Mesothelial cell of epicardium (in vitro differentiated cells): ENCODE data around the gene HEMK1. TPM values are rescaled to one million over a fixed set of nuclear protein-coding genes. Genes with fewer than 3 reads are reported as not detected.
A peak's percentile ranks its signal among the peaks of the same experiment; 100 is the strongest.

Experiments used
- DNase-seq, 2 experiments: peaks; one replicate each; pipeline ENCODE4 v3.0.0; 2021; ENCODE audit warnings: low spot score in 2 of 2; ENCODE audit not compliant: unreplicated experiment in 2 of 2
- H3K27ac Mint-ChIP-seq: 2 replicates; pipeline ENCODE4 v1.8.0; 2021; ENCODE audit warnings: mixed read lengths
- H3K27me3 Mint-ChIP-seq: 2 replicates; pipeline ENCODE4 v1.8.0; 2021; ENCODE audit warnings: low read depth, mixed read lengths
- H3K36me3 Mint-ChIP-seq: 2 replicates; pipeline ENCODE4 v1.8.0; 2021; ENCODE audit warnings: mixed read lengths
- H3K4me1 Mint-ChIP-seq: 2 replicates; pipeline ENCODE4 v1.8.0; 2021; ENCODE audit warnings: mixed read lengths
- H3K4me3 Mint-ChIP-seq: 2 replicates; pipeline ENCODE4 v1.8.0; 2021; ENCODE audit warnings: mild to moderate bottlenecking, moderate library complexity, mixed read lengths
- H3K9me3 Mint-ChIP-seq: 2 replicates; pipeline ENCODE4 v1.8.0; 2021; ENCODE audit warnings: mixed read lengths
- CTCF ChIP-seq: fragments of 200-600 bp; sonication (generic); IDR thresholded peaks from one replicate; pipeline ENCODE4 v1.5.0; 2021; ENCODE audit warnings: antibody characterized with exemption; ENCODE audit not compliant: unreplicated experiment
- total RNA-seq: library from RNA; stranded (reverse); gene quantifications from 3 replicates; pipeline ENCODE4 v1.2.1, GENCODE V29; 2021

Gene HEMK1
- total RNA-seq, 1 donor from 2014 or later = 32.8 TPM

DNA sequence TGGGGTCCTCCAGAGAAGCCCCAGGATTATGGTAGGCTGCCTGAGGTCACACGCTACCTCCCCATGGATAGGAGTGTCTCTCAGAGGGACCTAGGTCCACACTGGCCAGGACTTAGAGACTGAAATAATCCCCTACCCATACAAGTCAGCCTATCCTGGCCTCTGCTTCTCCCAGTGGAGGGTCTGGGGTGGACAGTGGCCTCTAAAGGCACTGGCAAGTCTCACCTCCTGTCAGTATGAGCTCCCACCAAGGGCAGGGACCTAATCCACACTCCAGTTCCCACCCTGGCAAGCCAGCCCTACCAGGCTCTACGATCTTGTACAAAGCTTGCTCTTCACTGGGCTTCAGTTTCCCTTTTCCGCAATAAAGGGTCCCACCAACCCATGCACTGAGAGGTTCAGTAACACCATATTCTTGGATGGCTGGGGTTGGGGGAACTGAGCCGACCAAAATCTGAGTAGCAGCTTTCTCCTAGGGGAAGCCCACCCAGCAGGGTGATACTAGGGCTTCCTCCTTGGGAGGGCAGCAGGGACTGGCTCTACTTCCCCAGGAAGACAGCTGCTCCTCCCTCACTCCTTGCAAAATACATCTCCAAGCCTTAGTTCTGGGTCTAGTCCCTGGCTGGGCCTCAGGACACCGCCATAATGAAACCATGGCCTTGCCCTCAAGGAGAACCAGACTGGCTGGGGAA lies 39.9 kb downstream of the HEMK1 start:
- no peak for DNase-seq
- Mint-ChIP-seq H3K36me3 (peaks cover 2% of the 10 kb centered on the region), H3K9me3 (no peaks in the 10 kb centered on the region), H3K27ac (peak overlapping the region; percentile 61), H3K4me1 (peaks cover 46% of the 10 kb centered on the region), H3K27me3 (peaks cover 5% of the 10 kb centered on the region), H3K4me3 (peak overlapping the region; percentile 44)
- TF ChIP-seq CTCF = no peak

- no peak for DNase-seq
- no peak for TF ChIP-seq CTCF
- Mint-ChIP-seq H3K4me3 (peak overlapping the region; percentile 44), H3K27ac (peak overlapping the region; percentile 61), H3K36me3 (peaks cover 2% of the 10 kb centered on the region), H3K27me3 (peaks cover 5% of the 10 kb centered on the region), H3K9me3 (no peaks in the 10 kb centered on the region), H3K4me1 (peaks cover 46% of the 10 kb centered on the region)
Measured at GRCh38 chr3:50609763-50610085, 40.4 kb downstream of the HEMK1 start.

DNA sequence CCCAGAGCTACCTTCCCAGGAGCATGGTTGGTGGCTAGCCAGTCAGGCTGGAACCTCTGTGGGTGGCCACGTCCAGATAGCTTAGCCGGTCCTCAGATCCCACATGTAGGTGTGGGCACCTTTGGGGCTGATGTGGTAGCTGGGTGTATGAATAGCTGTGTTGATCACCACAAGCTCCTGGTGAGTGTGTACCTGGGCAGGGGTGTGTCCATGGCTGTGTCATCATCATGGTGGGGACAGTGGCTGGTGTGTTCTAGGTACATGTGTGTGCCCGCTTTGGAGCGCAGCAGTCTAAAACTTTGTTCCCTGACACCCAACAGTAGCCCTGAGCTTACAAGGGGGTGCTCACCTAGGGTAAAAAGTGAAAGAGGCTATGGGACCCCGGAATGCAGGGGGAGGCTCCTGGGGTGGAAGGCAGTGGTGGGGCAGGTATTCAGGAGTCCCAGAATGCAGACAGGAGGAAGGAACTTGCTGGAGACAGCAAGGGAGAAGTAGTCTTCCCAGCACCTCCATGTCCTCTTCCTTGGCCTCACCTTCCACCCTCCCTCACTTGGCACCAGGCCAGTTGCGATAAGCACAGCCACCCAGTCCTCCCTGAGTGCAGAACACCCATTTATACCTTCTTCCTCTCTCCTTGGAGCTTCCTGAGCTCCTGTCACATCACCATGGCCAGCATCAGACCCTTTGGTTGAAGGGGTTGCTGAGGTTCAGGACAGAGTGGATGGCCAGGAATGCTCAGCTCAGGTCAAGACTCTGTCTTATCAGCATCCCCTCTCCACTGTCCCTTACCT lies 41.1 kb downstream of the HEMK1 start:
- H3K27ac Mint-ChIP-seq = peak overlapping the region; percentile 89
- peaks cover 5% of the 10 kb centered on the region for H3K27me3 Mint-ChIP-seq
- peak; percentile 43 to 55 for DNase-seq
- H3K4me1 Mint-ChIP-seq = peaks cover 46% of the 10 kb centered on the region
- no peaks in the 10 kb centered on the region for H3K9me3 Mint-ChIP-seq
- TF ChIP-seq CTCF = no peak
- H3K4me3 Mint-ChIP-seq = peak overlapping the region; percentile 79
- H3K36me3 Mint-ChIP-seq = peaks cover under 1% of the 10 kb centered on the region

DNA sequence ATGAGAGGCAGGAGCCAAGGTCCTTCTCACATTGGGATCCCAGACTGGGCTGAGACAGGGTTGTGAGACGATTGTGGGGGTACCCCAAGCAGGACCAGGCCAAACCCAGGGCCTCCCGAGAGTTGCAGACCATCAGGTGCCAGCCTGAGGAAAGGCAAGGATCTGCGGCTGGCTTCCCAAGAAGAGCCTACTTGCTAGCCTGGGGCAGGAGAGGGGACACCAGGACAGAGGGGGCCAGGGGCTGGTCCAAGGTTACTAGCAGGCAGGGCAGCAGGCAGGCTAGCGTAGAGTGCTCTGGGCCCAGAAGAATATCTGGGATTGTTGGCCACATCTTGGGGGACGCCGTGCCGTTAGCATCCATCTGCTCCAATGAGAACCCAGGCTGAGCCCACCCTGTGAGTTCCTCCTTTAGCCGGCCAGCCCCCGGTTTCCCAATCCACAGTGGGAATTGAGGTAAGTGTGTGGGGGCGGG lies 41.7 kb downstream of the HEMK1 start:
- Mint-ChIP-seq H3K27me3 (peaks cover 5% of the 10 kb centered on the region), H3K27ac (peak overlapping the region; percentile 89), H3K9me3 (no peaks in the 10 kb centered on the region), H3K4me3 (peak overlapping the region; percentile 79), H3K36me3 (no peaks in the 10 kb centered on the region), H3K4me1 (peaks cover 47% of the 10 kb centered on the region)
- no peak for TF ChIP-seq CTCF
- no peak for DNase-seq

- Mint-ChIP-seq H3K36me3 (no peaks in the 10 kb centered on the region), H3K9me3 (no peaks in the 10 kb centered on the region), H3K27me3 (peaks cover 5% of the 10 kb centered on the region), H3K27ac (peak within 1 kb of the TSS; percentile 96), H3K4me3 (peak within 1 kb of the TSS; percentile 79), H3K4me1 (peaks cover 53% of the 10 kb centered on the region)
- DNase-seq = peak; percentile 88 to 95
- TF ChIP-seq CTCF = peak; percentile 58
Measured at GRCh38 chr3:50611464-50612233, 42.3 kb downstream of the HEMK1 start, which contains the start of gene CISH. Gene CISH, minus strand, starts transcription at chr3:50611774. Its CDS starts 124 bp downstream, at chr3:50611650.
